ENCODE data around the gene CPT2. TPM values are rescaled to one million over a fixed set of nuclear protein-coding genes. Genes with fewer than 3 reads are reported as not detected.
A peak's percentile ranks its signal among the peaks of the same experiment; 100 is the strongest.

The CPT2 gene
- total and polyA plus RNA-seq, 9 of the 15 experiments (the other 6 are each of a cell fraction or from before 2014, with no cell fraction given): 7.6 to 25.1 (median 16.8) TPM

- no peak for TF ChIP-seq BRD4 (IDR thresholded peaks at IDR 0.05)
- TF ChIP-seq SNIP1 (IDR thresholded peaks at IDR 0.05; ENCODE audit: low read depth): no peak
- no peak for TF ChIP-seq ZNF766 (CRISPR knock-in tag; conservative IDR thresholded peaks at IDR 0.05)
- no peak for TF ChIP-seq ID3 (CRISPR knock-in tag; IDR thresholded peaks at IDR 0.05)
- TF ChIP-seq ID3 (tag; IDR thresholded peaks at IDR 0.05): peak; percentile 71
- no peak for TF ChIP-seq ZNF143 (CRISPR knock-in tag; IDR thresholded peaks at IDR 0.05)
- TF ChIP-seq, protein P1, sequence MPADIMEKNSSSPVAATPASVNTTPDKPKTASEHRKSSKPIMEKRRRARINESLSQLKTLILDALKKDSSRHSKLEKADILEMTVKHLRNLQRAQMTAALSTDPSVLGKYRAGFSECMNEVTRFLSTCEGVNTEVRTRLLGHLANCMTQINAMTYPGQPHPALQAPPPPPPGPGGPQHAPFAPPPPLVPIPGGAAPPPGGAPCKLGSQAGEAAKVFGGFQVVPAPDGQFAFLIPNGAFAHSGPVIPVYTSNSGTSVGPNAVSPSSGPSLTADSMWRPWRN (IDR thresholded peaks at IDR 0.05; ENCODE audit: low read depth): no peak
- TF ChIP-seq RCOR1 (IDR thresholded peaks at IDR 0.05; ENCODE audit: borderline replicate concordance in 1 of 2, low read depth in 2 of 2, low read length in 2 of 2): peak; percentile 25 to 91; a peak in 3 of 4 replicates
- no peak for TF ChIP-seq ZNF609 (CRISPR knock-in tag; IDR thresholded peaks at IDR 0.05; ENCODE audit: borderline replicate concordance)
- TF ChIP-seq ATF1 (CRISPR knock-in tag; IDR thresholded peaks at IDR 0.05): 0 out of 2 replicates have a peak, but pooled peaks have one; percentile 50
- peak; percentile 95 for TF ChIP-seq ATF1 (tag; IDR thresholded peaks at IDR 0.05)
- no peak for TF ChIP-seq CTCFL (IDR thresholded peaks at IDR 0.05; ENCODE audit: borderline replicate concordance, insufficient read depth, low read depth, low read length, poor library complexity, severe bottlenecking)
- TF ChIP-seq ZNF707 (CRISPR knock-in tag; conservative IDR thresholded peaks at IDR 0.05): no peak
- no peak for TF ChIP-seq SREBF1 (IDR thresholded peaks at IDR 0.05; ENCODE audit: borderline replicate concordance, low read depth, low read length)
Observed at GRCh38 chr1:53220171-53220961, 23.7 kb downstream of the CPT2 start, which contains the start of gene CZIB (continued).
